WTC11 (cell line): ENCODE measurements around the gene RPS6KA2. TPM values are rescaled to one million over a fixed set of nuclear protein-coding genes. Genes with fewer than 3 reads are reported as not detected.

Experiments
- ATAC-seq: fragments of 200-7000 bp; cut with Tn5 transposase; 2 replicates; pipeline ENCODE4 v1.10.0; 2021; ENCODE audit warnings: mild to moderate bottlenecking, moderate library complexity
- CTCF ChIA-PET: fragments of 300-600 bp; sonication (Branson Sonifier 250); formaldehyde crosslinking; loops from one replicate; lab custom pipeline; 2021; ENCODE audit warnings: antibody characterized with exemption; lab: Charles Lee
- POLR2A ChIA-PET: fragments of 350-600 bp; sonication (Branson Sonifier 250); formaldehyde crosslinking; loops from one replicate; lab custom pipeline; 2021; ENCODE audit warnings: antibody characterized with exemption; lab: Charles Lee
- DNase-seq: peaks from one replicate; pipeline ENCODE4 v3.0.0; 2021; ENCODE audit warnings: low spot score
- H3K27ac Mint-ChIP-seq: 2 replicates; pipeline ENCODE4 v1.8.0; 2021; ENCODE audit warnings: mixed read lengths
- H3K27me3 Mint-ChIP-seq: 2 replicates; pipeline ENCODE4 v1.8.0; 2021; ENCODE audit warnings: low read depth, mild to moderate bottlenecking, moderate library complexity, mixed read lengths
- H3K36me3 Mint-ChIP-seq: 2 replicates; pipeline ENCODE4 v1.8.0; 2021; ENCODE audit warnings: mixed read lengths
- H3K4me1 Mint-ChIP-seq: 2 replicates; pipeline ENCODE4 v1.8.0; 2022; ENCODE audit warnings: mixed read lengths
- H3K4me3 Mint-ChIP-seq: 2 replicates; pipeline ENCODE4 v1.8.0; 2021; ENCODE audit warnings: mild to moderate bottlenecking, moderate library complexity, mixed read lengths
- H3K9me3 Mint-ChIP-seq: 2 replicates; pipeline ENCODE4 v1.8.0; 2021; ENCODE audit warnings: mixed read lengths
- CBFB ChIP-seq: sonication (generic); formaldehyde crosslinking; IDR thresholded peaks from 2 replicates; pipeline ENCODE4 v1.8.1; 2022; ENCODE audit warnings: mild to moderate bottlenecking, low read depth, missing genetic modification reagents
- E2F1 ChIP-seq: sonication (generic); formaldehyde crosslinking; IDR thresholded peaks from 2 replicates; pipeline ENCODE4 v1.8.0; 2022; ENCODE audit warnings: mild to moderate bottlenecking, missing genetic modification reagents
- ELF4 ChIP-seq: sonication (generic); formaldehyde crosslinking; IDR thresholded peaks from 2 replicates; pipeline ENCODE4 v1.8.1; 2022; ENCODE audit warnings: low read depth, mild to moderate bottlenecking, moderate library complexity, missing genetic modification reagents
- EMX1 ChIP-seq: fragments of 250-450 bp; sonication (Bioruptor Pico); IDR thresholded peaks from 2 replicates; pipeline ENCODE4 v1.8.0; 2021; ENCODE audit warnings: mild to moderate bottlenecking
- FOXP4 ChIP-seq: sonication (generic); formaldehyde crosslinking; IDR thresholded peaks from 2 replicates; pipeline ENCODE4 v1.8.0; 2022; ENCODE audit warnings: mild to moderate bottlenecking, missing genetic modification reagents
- GABPB1 ChIP-seq: sonication (generic); formaldehyde crosslinking; IDR thresholded peaks from 2 replicates; pipeline ENCODE4 v1.8.1; 2023; ENCODE audit warnings: mild to moderate bottlenecking, missing genetic modification reagents
- GTF2I ChIP-seq: fragments of 250-450 bp; sonication (Bioruptor Pico); conservative IDR thresholded peaks from 2 replicates; pipeline ENCODE4 v1.4.0; 2021; ENCODE audit warnings: mild to moderate bottlenecking
- MYBL2 ChIP-seq: sonication (generic); formaldehyde crosslinking; IDR thresholded peaks from 2 replicates; pipeline ENCODE4 v1.8.1; 2023; ENCODE audit warnings: mild to moderate bottlenecking, moderate library complexity, missing genetic modification reagents
- NFYB ChIP-seq: sonication (generic); formaldehyde crosslinking; conservative IDR thresholded peaks from 2 replicates; pipeline ENCODE4 v1.8.0; 2022; ENCODE audit warnings: low read depth, missing genetic modification reagents
- NR1H2 ChIP-seq: sonication (generic); formaldehyde crosslinking; IDR thresholded peaks from 2 replicates; pipeline ENCODE4 v1.9.0; 2021; ENCODE audit warnings: mild to moderate bottlenecking, moderate library complexity, missing genetic modification reagents
- RORB ChIP-seq: fragments of 250-450 bp; sonication (Bioruptor Pico); IDR thresholded peaks from 2 replicates; pipeline ENCODE4 v1.9.0; 2021; ENCODE audit warnings: mild to moderate bottlenecking
- SMAD4 ChIP-seq: sonication (generic); formaldehyde crosslinking; IDR thresholded peaks from 2 replicates; pipeline ENCODE4 v1.8.0; 2022; ENCODE audit warnings: mild to moderate bottlenecking, missing genetic modification reagents
- SP1 ChIP-seq: sonication (generic); formaldehyde crosslinking; conservative IDR thresholded peaks from 2 replicates; pipeline ENCODE4 v1.8.1; 2022; ENCODE audit warnings: missing genetic modification reagents
- TEAD4 ChIP-seq: sonication (generic); formaldehyde crosslinking; IDR thresholded peaks from 2 replicates; pipeline ENCODE4 v1.8.0; 2022; ENCODE audit warnings: mild to moderate bottlenecking, missing genetic modification reagents
- ZNF121 ChIP-seq: sonication (generic); formaldehyde crosslinking; IDR thresholded peaks from 2 replicates; pipeline ENCODE4 v1.8.0; 2023; ENCODE audit warnings: missing genetic modification reagents
- ZNF232 ChIP-seq: sonication (generic); formaldehyde crosslinking; IDR thresholded peaks from 2 replicates; pipeline ENCODE4 v1.8.0; 2022; ENCODE audit warnings: mild to moderate bottlenecking, missing genetic modification reagents
- ZNF263 ChIP-seq: sonication (generic); formaldehyde crosslinking; IDR thresholded peaks from 2 replicates; pipeline ENCODE4 v1.8.1; 2022; ENCODE audit warnings: low read depth, mild to moderate bottlenecking, moderate library complexity, missing genetic modification reagents
- ZNF396 ChIP-seq: fragments of 250-450 bp; sonication (Bioruptor Pico); IDR thresholded peaks from 2 replicates; pipeline ENCODE4 v1.8.0; 2021; ENCODE audit warnings: mild to moderate bottlenecking, moderate library complexity, borderline replicate concordance
- total RNA-seq: library from RNA; stranded (reverse); gene quantifications from 3 replicates; pipeline ENCODE4 v1.2.3, GENCODE V29; 2021
- TF ChIP-seq, protein P1 (sequence below): fragments of 250-450 bp; sonication (Bioruptor Pico); IDR thresholded peaks from 2 replicates; pipeline ENCODE4 v1.9.0; 2021; ENCODE audit warnings: moderate library complexity, mild to moderate bottlenecking, inconsistent platforms, borderline replicate concordance
- TF ChIP-seq, protein P2 (sequence below): sonication (generic); formaldehyde crosslinking; IDR thresholded peaks from 2 replicates; pipeline ENCODE4 v1.8.0; 2022; ENCODE audit warnings: mild to moderate bottlenecking, missing genetic modification reagents
- TF ChIP-seq, protein P3 (sequence below): sonication (generic); formaldehyde crosslinking; IDR thresholded peaks from 2 replicates; pipeline ENCODE4 v1.8.1; 2023; ENCODE audit warnings: mild to moderate bottlenecking, moderate library complexity, missing genetic modification reagents
- TF ChIP-seq, protein P4 (sequence below): fragments of 250-450 bp; sonication (Bioruptor Pico); IDR thresholded peaks from 2 replicates; pipeline ENCODE4 v2.1.2; 2022; ENCODE audit warnings: mild to moderate bottlenecking, moderate library complexity
- TF ChIP-seq, protein P5 (sequence below): sonication (generic); formaldehyde crosslinking; IDR thresholded peaks from 2 replicates; pipeline ENCODE4 v1.8.1; 2022; ENCODE audit warnings: missing genetic modification reagents, borderline replicate concordance
- TF ChIP-seq, protein P6 (sequence below): sonication (generic); formaldehyde crosslinking; IDR thresholded peaks from 2 replicates; pipeline ENCODE4 v1.8.1; 2023; ENCODE audit warnings: mild to moderate bottlenecking, missing genetic modification reagents

The RPS6KA2 gene
- total RNA-seq, 1 experiment from 2014 or later = 24.2 TPM

- Mint-ChIP-seq H3K9me3 (no peaks in the 10 kb centered on the region), H3K36me3 (peaks cover 2% of the 10 kb centered on the region), H3K27ac (no peak overlapping the region), H3K4me3 (no peak overlapping the region), H3K27me3 (no peaks in the 10 kb centered on the region), H3K4me1 (0 out of 2 replicates have a peak, but pooled peaks cover 4% of the 10 kb centered on the region)
- ChIA-PET POLR2A (no interaction called here), CTCF (interaction anchor here (0.9 to 1.0 kb wide), 2 partner anchors 10 to 34 kb away, joined by 3 read pairs; no protein-coding TSS in a partner anchor)
- peak; percentile 43; the same call in 1 of the 2 replicates for ATAC-seq
- no peak for DNase-seq
- TF ChIP-seq ZNF121 (CRISPR knock-in tag) (no peak), MYBL2 (no peak), ZNF232 (CRISPR knock-in tag) (no peak), NFYB (no peak), GTF2I (CRISPR knock-in tag) (no peak), SP1 (CRISPR knock-in tag) (no peak), ELF4 (no peak)
- TF ChIP-seq, protein P1, sequence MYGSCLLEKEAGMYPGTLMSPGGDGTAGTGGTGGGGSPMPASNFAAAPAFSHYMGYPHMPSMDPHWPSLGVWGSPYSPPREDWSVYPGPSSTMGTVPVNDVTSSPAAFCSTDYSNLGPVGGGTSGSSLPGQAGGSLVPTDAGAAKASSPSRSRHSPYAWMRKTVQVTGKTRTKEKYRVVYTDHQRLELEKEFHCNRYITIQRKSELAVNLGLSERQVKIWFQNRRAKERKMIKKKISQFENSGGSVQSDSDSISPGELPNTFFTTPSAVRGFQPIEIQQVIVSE (CRISPR knock-in tag) = no peak
- TF ChIP-seq, protein P2, sequence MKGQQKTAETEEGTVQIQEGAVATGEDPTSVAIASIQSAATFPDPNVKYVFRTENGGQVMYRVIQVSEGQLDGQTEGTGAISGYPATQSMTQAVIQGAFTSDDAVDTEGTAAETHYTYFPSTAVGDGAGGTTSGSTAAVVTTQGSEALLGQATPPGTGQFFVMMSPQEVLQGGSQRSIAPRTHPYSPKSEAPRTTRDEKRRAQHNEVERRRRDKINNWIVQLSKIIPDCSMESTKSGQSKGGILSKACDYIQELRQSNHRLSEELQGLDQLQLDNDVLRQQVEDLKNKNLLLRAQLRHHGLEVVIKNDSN (CRISPR knock-in tag) = no peak
- TF ChIP-seq, protein P3, sequence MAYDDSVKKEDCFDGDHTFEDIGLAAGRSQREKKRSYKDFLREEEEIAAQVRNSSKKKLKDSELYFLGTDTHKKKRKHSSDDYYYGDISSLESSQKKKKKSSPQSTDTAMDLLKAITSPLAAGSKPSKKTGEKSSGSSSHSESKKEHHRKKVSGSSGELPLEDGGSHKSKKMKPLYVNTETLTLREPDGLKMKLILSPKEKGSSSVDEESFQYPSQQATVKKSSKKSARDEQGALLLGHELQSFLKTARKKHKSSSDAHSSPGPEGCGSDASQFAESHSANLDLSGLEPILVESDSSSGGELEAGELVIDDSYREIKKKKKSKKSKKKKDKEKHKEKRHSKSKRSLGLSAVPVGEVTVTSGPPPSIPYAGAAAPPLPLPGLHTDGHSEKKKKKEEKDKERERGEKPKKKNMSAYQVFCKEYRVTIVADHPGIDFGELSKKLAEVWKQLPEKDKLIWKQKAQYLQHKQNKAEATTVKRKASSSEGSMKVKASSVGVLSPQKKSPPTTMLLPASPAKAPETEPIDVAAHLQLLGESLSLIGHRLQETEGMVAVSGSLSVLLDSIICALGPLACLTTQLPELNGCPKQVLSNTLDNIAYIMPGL (CRISPR knock-in tag) = no peak
Observed at GRCh38 chr6:166476634-166477215, 150.3 kb downstream of the RPS6KA2 start.

- DNase-seq (no peak), ATAC-seq (no peak)
- ChIA-PET CTCF (interaction anchor here (0.9 kb wide), 1 partner anchor 10 kb away, joined by 3 read pairs; no protein-coding TSS in a partner anchor), POLR2A (no interaction called here)
- peaks cover 2% of the 10 kb centered on the region for H3K36me3 Mint-ChIP-seq
- no peaks in the 10 kb centered on the region for H3K9me3 Mint-ChIP-seq
- 0 out of 2 replicates have a peak, but pooled peaks cover 4% of the 10 kb centered on the region for H3K4me1 Mint-ChIP-seq
- H3K27ac Mint-ChIP-seq = peak overlapping the region; percentile 68; the same call in 1 of the 2 replicates
- no peaks in the 10 kb centered on the region for H3K27me3 Mint-ChIP-seq
- no peak overlapping the region for H3K4me3 Mint-ChIP-seq
- TF ChIP-seq, protein P4, sequence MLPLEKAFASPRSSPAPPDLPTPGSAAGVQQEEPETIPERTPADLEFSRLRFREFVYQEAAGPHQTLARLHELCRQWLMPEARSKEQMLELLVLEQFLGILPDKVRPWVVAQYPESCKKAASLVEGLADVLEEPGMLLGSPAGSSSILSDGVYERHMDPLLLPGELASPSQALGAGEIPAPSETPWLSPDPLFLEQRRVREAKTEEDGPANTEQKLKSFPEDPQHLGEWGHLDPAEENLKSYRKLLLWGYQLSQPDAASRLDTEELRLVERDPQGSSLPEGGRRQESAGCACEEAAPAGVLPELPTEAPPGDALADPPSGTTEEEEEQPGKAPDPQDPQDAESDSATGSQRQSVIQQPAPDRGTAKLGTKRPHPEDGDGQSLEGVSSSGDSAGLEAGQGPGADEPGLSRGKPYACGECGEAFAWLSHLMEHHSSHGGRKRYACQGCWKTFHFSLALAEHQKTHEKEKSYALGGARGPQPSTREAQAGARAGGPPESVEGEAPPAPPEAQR (CRISPR knock-in tag) = no peak
- no peak for TF ChIP-seq TEAD4 (CRISPR knock-in tag)
- no peak for TF ChIP-seq E2F1 (CRISPR knock-in tag)
- TF ChIP-seq ZNF263 (CRISPR knock-in tag) = no peak
- no peak for TF ChIP-seq GABPB1 (CRISPR knock-in tag)
- TF ChIP-seq FOXP4 (CRISPR knock-in tag) = no peak
- no peak for TF ChIP-seq SMAD4 (CRISPR knock-in tag)
- TF ChIP-seq NFYB = no peak
- TF ChIP-seq CBFB = no peak
- TF ChIP-seq RORB = no peak
- TF ChIP-seq ZNF396 = no peak
- no peak for TF ChIP-seq EMX1 (CRISPR knock-in tag)
- TF ChIP-seq, protein P5, sequence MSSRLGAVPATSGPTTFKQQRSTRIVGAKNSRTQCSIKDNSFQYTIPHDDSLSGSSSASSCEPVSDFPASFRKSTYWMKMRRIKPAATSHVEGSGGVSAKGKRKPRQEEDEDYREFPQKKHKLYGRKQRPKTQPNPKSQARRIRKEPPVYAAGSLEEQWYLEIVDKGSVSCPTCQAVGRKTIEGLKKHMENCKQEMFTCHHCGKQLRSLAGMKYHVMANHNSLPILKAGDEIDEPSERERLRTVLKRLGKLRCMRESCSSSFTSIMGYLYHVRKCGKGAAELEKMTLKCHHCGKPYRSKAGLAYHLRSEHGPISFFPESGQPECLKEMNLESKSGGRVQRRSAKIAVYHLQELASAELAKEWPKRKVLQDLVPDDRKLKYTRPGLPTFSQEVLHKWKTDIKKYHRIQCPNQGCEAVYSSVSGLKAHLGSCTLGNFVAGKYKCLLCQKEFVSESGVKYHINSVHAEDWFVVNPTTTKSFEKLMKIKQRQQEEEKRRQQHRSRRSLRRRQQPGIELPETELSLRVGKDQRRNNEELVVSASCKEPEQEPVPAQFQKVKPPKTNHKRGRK (CRISPR knock-in tag) = no peak
- TF ChIP-seq, protein P6, sequence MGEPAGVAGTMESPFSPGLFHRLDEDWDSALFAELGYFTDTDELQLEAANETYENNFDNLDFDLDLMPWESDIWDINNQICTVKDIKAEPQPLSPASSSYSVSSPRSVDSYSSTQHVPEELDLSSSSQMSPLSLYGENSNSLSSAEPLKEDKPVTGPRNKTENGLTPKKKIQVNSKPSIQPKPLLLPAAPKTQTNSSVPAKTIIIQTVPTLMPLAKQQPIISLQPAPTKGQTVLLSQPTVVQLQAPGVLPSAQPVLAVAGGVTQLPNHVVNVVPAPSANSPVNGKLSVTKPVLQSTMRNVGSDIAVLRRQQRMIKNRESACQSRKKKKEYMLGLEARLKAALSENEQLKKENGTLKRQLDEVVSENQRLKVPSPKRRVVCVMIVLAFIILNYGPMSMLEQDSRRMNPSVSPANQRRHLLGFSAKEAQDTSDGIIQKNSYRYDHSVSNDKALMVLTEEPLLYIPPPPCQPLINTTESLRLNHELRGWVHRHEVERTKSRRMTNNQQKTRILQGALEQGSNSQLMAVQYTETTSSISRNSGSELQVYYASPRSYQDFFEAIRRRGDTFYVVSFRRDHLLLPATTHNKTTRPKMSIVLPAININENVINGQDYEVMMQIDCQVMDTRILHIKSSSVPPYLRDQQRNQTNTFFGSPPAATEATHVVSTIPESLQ = no peak
- TF ChIP-seq NR1H2 (CRISPR knock-in tag) = no peak
Observed at GRCh38 chr6:166476061-166476591, 150.9 kb downstream of the RPS6KA2 start.
